ENCODE results near the gene BGN.
A peak's percentile ranks its signal among the peaks of the same experiment; 100 is the strongest.

BGN gene

DNA sequence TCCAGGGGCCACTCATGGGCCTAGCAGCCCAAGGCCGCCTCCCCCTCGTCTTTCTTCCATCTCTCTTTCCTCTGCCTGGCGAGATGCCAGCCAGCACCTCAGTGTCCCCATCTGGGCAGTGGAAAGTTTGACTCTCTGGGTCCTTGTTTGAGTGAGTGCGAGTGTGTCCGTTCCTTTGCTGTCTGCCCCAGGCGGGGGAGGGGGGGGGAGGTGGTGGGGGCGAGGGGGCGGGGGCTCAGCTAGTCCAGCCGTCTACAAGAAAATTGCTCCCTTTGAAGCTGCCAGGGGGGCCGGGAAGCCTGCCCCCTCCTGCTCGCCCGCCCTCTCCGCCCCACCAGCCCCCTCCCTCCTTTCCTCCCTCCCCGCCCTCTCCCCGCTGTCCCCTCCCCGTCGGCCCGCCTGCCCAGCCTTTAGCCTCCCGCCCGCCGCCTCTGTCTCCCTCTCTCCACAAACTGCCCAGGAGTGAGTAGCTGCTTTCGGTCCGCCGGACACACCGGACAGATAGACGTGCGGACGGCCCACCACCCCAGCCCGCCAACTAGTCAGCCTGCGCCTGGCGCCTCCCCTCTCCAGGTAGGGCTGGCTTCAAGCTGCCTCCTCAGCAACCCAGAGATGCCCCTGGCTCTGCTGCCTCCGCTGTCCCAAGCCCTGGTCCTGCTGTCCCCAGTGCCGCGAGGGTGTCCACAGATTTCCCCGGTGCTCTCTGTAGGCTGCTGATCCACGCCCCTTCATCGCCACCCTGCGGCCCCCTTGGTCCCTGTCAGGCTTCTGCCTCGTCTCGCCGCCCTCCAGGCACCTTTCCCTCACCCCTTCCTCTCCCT is at the start of gene BGN:
Gene BGN (plus strand): TSS at position 440 of the 821 bp plus-strand sequence. CDS start 9,652 bp downstream, outside the sequence.
- no peak for DNase-seq

- no peak for DNase-seq
Observed at GRCh38 chrX:153445106-153445855, 49.5 kb upstream of the BGN start.

GRCh38 chrX:153445856-153446635 is 48.7 kb upstream of the BGN start, which contains the start of gene TREX2:
Gene TREX2, minus strand, starts transcription at chrX:153446056. Its CDS starts 626 bp downstream, at chrX:153445430.
- no peak for DNase-seq

DNA sequence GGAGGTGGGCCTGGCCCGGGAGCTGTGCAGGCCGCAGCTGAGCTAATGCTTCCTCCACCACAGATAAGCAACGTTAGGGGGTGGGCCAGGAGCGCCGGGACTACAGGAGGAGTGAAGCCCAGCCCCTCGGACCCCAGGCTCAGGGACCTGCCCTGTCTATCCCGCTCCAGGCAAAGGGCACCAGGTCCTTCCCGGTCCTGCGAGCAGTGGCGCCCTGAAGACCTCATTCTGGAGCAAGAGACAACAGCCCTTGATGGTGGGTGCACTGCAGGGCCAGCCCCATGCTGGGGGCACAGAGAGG is 48.2 kb upstream of the BGN start:
- DNase-seq: no peak

DNA sequence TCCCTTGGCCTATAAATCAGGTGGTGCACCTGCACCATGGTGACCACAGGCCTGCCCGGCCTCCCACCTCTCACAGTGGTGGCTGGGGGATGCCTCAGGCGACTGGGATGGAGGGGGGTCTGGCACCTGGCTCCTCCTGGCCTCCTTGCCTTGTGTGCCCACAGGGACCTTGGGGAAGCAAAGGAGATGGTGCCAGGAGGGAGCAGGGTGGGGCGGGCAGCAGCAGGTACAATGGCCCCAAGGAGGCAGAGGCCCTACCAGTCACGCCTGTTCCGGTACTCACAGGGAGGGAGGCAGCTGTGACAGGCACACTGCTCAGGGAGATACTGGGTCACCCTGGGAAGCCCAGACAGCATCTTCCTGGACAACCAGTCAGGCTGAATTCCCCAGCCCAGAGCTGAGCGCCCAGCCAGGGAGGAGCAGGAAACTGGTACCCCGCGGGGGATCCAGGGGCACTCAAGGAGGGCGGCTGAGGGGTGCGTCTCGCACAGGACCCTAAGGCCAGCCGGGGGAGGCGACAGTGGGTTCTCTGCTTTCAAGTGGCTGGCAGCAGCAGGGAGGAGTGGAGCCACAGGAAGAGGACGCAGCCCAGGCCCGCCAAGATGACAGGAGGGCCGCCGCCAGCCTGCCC is 47.7 kb upstream of the BGN start:
- DNase-seq: no peak

GRCh38 chrX:153447581-153447960 is 47.2 kb upstream of the BGN start:
- no peak for DNase-seq

DNA sequence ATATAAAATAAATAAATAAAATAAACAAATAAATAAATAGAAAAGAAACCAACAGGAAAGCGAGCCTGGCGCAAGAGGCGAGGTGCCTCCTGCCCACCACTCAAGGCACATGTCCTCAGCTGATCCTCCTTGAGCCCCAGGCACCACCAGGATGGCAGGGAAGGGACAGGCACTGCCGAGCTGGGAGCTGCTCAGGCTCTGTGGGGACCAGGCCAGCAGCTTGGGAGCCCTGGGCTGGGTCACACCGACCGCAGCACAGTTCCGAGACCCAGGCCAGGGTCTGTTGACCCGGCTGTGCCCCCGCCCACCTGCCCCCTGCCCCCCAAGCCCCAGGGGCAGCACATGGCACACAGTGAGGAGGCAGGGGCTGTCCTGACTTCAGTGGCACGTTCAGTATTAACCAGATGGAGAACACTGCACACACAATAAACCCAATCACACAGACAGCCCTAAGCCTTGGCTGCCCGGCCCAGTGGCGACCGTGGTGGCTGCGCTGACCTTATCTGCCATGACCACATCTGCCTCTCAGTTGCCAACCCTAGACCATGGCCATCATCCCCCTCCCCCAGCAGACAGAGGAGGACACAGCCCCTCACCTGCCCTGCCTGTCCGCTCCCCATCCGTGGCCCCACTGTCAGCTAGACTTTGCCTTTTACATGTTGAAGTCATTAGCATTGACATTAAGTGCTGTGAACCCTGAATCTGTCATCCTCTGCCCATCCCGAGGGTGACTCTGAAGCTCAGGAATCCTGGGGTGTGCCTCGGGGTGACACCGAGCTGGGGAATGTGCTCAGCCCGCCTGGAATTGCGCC is 46.0 kb upstream of the BGN start:
- no peak for DNase-seq

DNA sequence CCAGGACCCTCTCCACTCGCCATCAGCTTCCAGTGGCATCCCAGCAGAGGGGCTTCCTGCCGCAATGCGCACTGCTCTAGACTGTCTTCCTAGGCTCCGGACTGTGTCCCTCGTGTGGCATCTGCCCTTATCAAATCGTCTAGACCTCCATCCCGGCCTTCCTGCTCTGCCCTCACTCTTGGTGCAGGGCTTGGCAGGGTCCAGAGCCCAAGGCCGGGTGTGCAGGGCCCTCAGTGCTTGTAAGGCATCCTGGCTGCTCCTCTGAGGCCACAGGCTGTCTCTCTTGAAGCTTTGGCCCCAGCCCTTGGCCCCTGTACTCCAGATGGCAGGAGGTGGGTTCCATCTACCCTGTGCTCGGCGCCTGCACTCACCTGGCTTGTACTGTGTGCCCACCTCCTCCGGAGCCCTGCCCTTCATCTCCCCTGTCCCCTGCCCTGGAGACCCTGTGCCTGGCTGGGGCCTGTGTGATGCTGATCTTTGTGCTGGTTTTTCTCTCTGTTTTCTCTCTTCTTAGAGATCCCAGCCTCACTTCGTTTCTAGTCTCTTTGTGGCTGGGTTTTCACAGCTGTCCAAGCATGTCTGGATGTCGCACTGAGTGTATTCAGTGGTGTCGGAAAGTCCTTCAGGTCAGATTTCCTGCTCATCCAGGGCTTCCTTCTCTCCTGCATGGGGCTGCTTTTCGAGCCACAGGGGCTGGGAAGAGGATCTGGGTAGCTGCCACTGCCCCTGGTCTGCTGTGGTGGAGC is 45.2 kb upstream of the BGN start:
- DNase-seq: no peak

DNA sequence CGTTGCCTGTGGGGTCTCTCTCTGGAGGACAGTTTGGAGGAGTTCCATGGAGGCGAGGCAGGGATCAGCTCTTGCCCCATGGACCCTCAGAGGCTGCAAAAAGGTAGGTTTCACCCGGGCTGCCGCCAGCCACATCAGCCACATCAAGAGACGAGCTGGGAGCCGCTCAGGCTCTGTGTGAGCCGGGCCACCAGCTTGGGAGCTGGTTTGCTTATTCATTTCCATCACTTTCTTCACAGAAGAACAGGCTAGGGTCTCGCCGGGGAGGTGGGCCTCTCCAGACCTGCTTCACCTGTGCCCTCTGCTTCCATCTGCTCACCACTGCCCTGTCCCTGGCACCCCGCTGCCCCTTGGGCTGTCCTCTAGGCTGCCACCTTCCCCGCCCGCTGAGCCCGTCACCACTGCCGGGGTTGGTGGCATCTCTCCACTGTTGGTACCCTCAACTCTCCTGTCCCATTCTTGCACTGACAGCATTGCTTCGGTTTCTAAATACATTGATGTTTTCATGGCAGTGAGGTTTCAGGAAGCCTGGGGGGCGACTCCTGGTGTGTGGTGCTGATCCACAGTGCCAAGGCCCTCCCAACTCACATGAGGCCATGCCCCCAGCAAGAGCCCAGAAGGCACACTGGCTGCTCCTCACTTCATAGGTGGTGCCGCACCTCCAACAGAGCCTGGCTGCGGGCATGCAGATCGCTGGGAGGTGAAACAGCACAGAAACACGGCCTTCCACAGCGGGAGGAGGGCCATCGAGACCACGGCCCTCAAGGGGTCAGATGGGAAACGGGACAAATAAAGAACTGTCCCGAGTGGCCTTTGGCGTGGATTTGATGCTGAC is 44.4 kb upstream of the BGN start:
- DNase-seq: no peak

DNA sequence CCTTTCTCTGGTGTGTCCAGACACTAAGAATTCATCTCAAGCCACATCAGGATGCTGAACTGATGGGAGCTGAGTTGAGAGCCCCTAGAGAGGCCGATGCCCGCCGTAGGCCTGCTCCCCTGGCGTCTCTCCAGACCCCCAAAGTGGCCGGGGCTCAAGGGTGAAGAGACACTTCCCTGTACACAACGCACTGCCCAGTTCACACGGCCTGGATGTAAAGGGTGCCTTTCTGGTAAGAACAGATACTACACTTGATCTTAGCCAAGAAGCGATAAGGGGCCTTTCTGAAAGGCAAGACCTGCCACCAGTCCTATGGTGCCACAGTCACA is 43.9 kb upstream of the BGN start:
- no peak for DNase-seq

- no peak for DNase-seq
Observed at GRCh38 chrX:153454901-153455550, 39.8 kb upstream of the BGN start.

GRCh38 chrX:153455571-153455970 is 39.2 kb upstream of the BGN start:
- no peak for DNase-seq

DNA sequence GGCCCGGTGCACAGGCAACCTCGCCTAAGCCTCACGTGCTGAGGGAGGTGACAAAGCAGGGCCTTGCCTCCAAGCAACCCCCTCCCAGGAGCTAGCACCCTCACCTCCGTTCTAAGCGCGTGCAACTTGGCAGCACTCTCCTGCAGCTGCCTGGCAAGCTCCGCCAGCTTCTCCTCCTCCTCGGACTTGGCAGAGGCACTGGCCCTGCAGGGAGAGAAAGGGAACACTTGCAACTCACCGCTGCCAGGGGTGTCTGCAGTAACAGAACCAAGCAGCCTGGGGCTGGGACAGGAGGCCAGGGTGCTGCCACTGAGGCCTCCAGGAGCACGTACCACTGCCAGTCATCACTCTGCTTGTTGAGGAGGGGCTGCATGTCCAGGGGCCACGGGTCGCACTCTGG is 38.6 kb upstream of the BGN start:
- no peak for DNase-seq

GRCh38 chrX:153456704-153457103 is 38.1 kb upstream of the BGN start:
- no peak for DNase-seq

- no peak for DNase-seq
Observed at GRCh38 chrX:153457136-153457825, 37.5 kb upstream of the BGN start.

DNA sequence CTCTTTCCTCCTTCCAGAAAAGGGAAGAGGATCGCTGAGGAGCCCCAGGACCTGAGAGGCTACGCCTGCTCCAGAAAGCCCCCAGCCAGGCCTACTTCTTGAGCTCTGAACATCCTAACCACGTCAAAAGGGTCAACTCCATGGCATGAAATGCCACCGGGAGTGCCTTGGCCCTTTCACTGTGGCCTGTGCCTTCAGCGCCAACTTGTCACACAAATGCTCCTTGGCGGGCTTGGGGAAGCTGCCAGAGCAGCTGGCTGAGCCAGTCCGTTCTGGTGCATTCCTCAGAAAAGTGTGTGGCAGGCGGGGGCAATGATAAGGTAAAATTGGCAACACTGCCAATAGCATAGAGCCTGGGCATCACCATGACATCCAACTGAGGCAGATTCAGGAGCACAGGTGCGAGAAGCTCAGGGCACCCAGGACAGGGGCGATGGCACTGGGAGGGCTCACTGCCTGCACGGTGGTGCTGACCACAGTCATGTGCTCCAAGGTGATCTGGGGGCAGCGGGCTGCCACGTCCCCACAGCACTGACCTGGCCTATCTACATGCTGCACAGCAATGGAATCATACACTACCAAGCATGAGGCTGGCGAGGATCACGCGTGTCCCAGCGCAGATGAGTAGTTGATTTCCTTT is 36.8 kb upstream of the BGN start:
- DNase-seq: no peak

GRCh38 chrX:153458476-153458875 is 36.3 kb upstream of the BGN start:
- no peak for DNase-seq

- DNase-seq: no peak
Observed at GRCh38 chrX:153459986-153460385, 34.8 kb upstream of the BGN start.

DNA sequence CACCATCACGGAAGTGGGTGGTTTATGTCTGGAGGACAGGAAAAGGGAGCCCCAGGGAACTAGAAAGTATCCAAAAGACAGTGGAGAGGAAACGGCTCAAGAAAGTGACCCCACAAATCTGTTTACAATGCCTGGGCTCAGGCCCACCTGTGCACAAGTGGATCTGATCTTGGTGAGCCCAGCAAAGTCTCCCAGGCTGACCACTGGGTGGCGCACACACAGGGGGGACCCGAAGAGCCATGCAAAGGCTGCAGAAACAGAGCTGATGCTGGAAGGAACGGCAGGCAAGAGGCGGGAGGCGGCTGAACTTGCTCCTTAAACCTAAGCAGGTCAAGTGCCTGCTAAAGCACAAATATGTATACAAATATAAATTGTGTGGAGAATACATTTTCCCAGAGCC is 34.0 kb upstream of the BGN start:
- DNase-seq: peak; percentile 19 to 29

All from AML-193 (cell line).